Activated naive CD8-positive, alpha-beta T cell treated with anti-CD3 and anti-CD28 coated beads, Interleukin-2, amount 10 ng/mL, durations not matched to agents 7 days and 5 days (primary cell): ENCODE measurements around the gene PROX1. TPM values are rescaled to one million over a fixed set of nuclear protein-coding genes. Genes with fewer than 3 reads are reported as not detected.
A peak's percentile ranks its signal among the peaks of the same experiment; 100 is the strongest.

ENCODE experiments used
- ATAC-seq: fragments of 150-1000 bp; cut with Tn5 transposase; one replicate; pipeline ENCODE4 v1.10.0; 2021; ENCODE audit warnings: low read depth, moderate library complexity
- POLR2A ChIA-PET: fragments of 350-600 bp; sonication (Branson Sonifier 250); formaldehyde crosslinking; loops from one replicate; lab custom pipeline; 2021; ENCODE audit warnings: antibody characterized with exemption; lab: Charles Lee
- DNase-seq: peaks from one replicate; pipeline ENCODE4 v3.0.0; 2021
- H3K27ac Mint-ChIP-seq: one replicate; pipeline ENCODE4 v1.8.0; 2022; ENCODE audit warnings: mild to moderate bottlenecking, mixed read lengths
- H3K27me3 Mint-ChIP-seq: one replicate; pipeline ENCODE4 v1.8.0; 2022; ENCODE audit warnings: mild to moderate bottlenecking, moderate library complexity, mixed read lengths
- H3K36me3 Mint-ChIP-seq: one replicate; pipeline ENCODE4 v1.8.0; 2021; ENCODE audit warnings: mild to moderate bottlenecking, mixed read lengths
- H3K4me1 Mint-ChIP-seq: one replicate; pipeline ENCODE4 v1.8.0; 2021; ENCODE audit warnings: mixed read lengths
- H3K4me3 Mint-ChIP-seq: one replicate; pipeline ENCODE4 v1.8.0; 2022; ENCODE audit warnings: mild to moderate bottlenecking, moderate library complexity, mixed read lengths
- H3K9me3 Mint-ChIP-seq: one replicate; pipeline ENCODE4 v1.8.0; 2021; ENCODE audit warnings: mixed read lengths
- total RNA-seq, 2 experiments: library from RNA; stranded (reverse); gene quantifications; one replicate each; pipeline ENCODE4 v1.2.3, GENCODE V29; 2021

PROX1 gene, protein sequence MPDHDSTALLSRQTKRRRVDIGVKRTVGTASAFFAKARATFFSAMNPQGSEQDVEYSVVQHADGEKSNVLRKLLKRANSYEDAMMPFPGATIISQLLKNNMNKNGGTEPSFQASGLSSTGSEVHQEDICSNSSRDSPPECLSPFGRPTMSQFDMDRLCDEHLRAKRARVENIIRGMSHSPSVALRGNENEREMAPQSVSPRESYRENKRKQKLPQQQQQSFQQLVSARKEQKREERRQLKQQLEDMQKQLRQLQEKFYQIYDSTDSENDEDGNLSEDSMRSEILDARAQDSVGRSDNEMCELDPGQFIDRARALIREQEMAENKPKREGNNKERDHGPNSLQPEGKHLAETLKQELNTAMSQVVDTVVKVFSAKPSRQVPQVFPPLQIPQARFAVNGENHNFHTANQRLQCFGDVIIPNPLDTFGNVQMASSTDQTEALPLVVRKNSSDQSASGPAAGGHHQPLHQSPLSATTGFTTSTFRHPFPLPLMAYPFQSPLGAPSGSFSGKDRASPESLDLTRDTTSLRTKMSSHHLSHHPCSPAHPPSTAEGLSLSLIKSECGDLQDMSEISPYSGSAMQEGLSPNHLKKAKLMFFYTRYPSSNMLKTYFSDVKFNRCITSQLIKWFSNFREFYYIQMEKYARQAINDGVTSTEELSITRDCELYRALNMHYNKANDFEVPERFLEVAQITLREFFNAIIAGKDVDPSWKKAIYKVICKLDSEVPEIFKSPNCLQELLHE
- not detected for total RNA-seq

DNA sequence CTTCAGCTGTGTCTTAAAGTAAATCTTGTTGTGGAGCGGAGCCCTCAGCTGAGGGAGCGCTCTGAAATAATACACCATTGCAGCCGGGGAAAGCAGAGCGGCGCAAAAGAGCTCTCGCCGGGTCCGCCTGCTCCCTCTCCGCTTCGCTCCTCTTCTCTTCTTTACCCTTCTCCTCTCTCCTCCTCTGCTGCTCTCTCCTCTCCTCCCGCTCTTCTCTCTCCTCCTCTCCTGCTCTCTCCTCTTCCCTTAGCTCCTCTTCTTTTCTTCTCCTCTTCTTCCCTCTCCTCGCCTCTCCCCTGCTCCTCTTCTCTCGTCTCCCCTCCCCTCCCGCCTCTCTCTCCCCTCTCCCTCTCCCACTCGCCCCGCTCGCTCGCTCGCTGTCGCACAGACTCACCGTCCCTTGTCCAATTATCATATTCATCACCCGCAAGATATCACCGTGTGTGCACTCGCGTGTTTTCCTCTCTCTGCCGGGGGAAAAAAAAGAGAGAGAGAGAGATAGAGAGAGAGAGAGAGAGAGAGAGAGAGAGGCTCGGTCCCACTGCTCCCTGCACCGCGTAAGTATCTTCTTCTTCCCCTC is at the start of gene PROX1:
Gene PROX1 (plus strand): TSS at position 47 of the 580 bp plus-strand sequence. CDS start 8,563 bp downstream, outside the sequence.
- peak within 1 kb of the TSS; percentile 91 for H3K4me3 Mint-ChIP-seq
- H3K36me3 Mint-ChIP-seq: peaks cover 3% of the 10 kb centered on the region
- H3K9me3 Mint-ChIP-seq: no peaks in the 10 kb centered on the region
- peaks cover 92% of the 10 kb centered on the region for H3K27me3 Mint-ChIP-seq
- POLR2A ChIA-PET: no interaction called here
- peaks cover 25% of the 10 kb centered on the region for H3K4me1 Mint-ChIP-seq
- ATAC-seq: peak; percentile 83
- peak; percentile 46 for DNase-seq
- peak within 1 kb of the TSS; percentile 79 for H3K27ac Mint-ChIP-seq

DNA sequence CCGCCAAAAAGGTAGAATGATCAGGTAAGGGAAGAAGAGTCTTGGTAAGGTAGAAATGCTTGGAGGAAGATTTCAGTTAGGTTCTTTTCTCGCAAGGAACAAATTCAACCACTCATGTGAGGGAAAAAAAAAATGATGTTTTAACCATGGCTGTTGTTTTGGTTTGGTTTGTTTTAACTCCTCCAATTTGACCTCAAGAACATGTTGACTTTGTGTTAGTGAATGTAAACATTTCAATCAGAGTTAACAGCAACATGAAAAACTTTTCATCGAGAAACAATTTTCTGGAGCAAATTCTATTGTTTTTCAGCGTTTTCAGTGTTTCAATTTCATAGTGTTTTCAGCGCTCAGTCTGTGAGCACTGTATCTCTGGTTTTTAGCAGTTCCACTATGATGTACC is 49.0 kb upstream of the PROX1 start:
- Mint-ChIP-seq H3K36me3 (no peaks in the 10 kb centered on the region), H3K4me1 (no peaks in the 10 kb centered on the region)
- POLR2A ChIA-PET: no interaction called here

DNA sequence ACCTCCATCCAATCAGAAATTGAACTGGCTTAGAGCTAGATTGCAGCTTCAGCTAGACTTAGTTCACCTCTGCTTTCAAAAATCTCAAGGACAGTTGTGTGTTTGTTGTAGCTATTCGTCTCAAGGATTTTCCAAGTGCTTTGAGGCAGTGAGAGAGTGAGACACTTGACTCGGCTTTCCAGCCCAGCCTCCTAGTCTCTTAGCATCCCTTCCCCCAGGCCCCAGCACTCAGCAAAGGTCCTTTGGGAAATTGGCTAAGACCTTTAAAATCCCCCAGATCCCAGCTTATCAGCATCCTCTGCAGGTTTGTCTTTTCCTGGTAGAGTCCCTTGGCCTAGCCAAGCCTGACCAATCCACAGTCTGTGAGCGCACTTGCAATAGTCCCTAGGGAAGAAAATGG is 47.9 kb upstream of the PROX1 start:
- POLR2A ChIA-PET: no interaction called here
- no peak for ATAC-seq
- Mint-ChIP-seq H3K4me1 (no peaks in the 10 kb centered on the region), H3K9me3 (peaks cover 2% of the 10 kb centered on the region), H3K27ac (no peak overlapping the region), H3K36me3 (no peaks in the 10 kb centered on the region), H3K27me3 (peaks cover 2% of the 10 kb centered on the region), H3K4me3 (no peak overlapping the region)
- no peak for DNase-seq

More for the DNA sequence above, 49.0 kb upstream of the PROX1 start:
- ATAC-seq (no peak), DNase-seq (no peak)
- H3K9me3 Mint-ChIP-seq: peaks cover 2% of the 10 kb centered on the region
- H3K27me3 Mint-ChIP-seq: peaks cover 2% of the 10 kb centered on the region
- H3K4me3 Mint-ChIP-seq: no peak overlapping the region
- no peak overlapping the region for H3K27ac Mint-ChIP-seq

DNA sequence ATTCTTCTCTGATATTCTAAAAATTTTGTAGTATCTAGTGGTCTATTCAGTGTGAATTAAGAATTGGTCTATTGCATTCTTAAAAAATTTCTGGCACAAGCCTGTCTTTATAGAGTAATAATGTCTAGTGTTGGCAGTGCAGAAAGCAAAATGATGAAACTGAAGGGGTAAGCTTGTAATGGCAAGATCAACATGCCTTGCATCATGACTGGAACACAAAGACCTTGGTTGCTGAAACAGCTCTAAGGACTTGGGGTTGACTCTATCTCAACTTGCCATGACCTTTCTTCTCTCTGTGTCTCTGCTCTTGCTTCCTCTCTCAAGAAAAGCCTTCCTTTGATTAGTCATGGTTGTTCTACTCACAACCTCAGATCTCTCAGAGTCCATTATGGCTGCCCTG is 46.8 kb upstream of the PROX1 start:
- DNase-seq (no peak), ATAC-seq (no peak)
- Mint-ChIP-seq H3K4me1 (no peaks in the 10 kb centered on the region), H3K27me3 (peaks cover 4% of the 10 kb centered on the region), H3K9me3 (peaks cover 2% of the 10 kb centered on the region), H3K4me3 (no peak overlapping the region), H3K36me3 (no peaks in the 10 kb centered on the region), H3K27ac (no peak overlapping the region)
- POLR2A ChIA-PET: no interaction called here

DNA sequence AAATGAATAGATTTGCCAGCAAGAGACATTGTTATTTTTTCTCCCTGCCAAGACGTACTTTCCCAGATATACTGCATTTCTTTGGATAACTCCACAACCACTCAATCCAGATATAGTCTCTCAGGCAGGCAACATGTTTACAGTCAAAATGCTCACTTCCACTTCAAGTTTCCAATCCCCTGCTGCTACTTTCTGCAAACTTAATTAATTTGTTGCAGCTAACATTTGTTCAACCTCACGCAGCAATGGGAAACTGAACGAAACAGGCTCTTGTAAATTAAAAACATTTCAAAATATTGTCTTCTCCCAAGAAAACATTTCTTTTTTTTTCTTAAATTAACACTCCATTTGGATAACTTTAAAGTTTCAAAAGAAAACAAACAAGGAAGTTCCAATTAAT is 45.7 kb upstream of the PROX1 start:
- Mint-ChIP-seq H3K27me3 (peaks cover 4% of the 10 kb centered on the region), H3K27ac (no peak overlapping the region), H3K36me3 (no peaks in the 10 kb centered on the region), H3K9me3 (peaks cover 2% of the 10 kb centered on the region), H3K4me1 (no peaks in the 10 kb centered on the region), H3K4me3 (no peak overlapping the region)
- DNase-seq (no peak), ATAC-seq (no peak)
- POLR2A ChIA-PET: no interaction called here

DNA sequence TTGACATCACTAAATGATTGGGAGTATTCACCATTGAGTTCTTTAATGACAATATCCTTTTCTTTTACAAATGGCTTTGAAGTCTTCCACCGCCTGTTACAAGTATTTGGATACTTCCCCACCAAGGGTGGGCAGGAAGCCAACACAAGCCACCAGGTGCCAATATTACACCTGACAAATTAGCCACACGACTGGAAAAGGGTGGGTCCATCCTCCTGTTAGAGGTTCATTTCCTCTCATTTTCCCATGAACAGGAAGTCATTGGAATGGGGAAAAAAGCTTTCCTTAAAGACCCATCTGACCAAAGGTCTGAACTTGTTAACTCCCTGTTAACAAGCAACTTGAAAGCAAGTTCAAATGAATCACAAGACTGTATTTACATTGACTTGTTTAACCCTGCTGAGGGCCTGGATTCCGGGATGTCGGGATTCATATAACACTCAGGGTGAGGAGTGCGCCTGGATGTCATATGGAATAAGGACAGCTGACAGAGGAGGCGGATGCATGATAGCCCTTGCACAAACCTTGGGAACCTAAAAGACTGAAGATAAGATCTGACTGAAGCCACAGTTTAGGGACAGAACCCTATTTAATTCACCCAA is 40.5 kb upstream of the PROX1 start:
- DNase-seq (no peak), ATAC-seq (no peak)
- POLR2A ChIA-PET: no interaction called here
- no peaks in the 10 kb centered on the region for H3K4me1 Mint-ChIP-seq
- H3K27ac Mint-ChIP-seq: no peak overlapping the region
- H3K9me3 Mint-ChIP-seq: no peaks in the 10 kb centered on the region
- H3K4me3 Mint-ChIP-seq: no peak overlapping the region
- no peaks in the 10 kb centered on the region for H3K36me3 Mint-ChIP-seq
- peaks cover 3% of the 10 kb centered on the region for H3K27me3 Mint-ChIP-seq

DNA sequence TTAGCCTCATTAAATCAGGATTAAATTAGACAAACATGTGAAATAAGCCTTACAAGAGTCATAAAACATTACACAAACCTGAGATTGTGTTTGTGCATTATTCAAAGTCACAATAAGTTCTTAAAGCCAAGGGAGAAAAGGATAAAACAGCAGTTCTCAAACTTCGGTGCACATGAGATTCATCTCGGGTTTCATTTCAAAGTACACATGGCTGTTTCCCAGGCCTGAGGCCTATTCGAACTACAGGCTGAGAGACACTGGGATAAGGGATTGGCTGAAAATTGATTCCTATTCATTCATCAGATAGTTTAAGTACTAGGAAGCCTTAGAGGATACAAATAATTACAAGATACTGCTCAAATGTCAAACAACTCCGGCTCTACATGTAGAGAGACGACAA is 35.9 kb upstream of the PROX1 start:
- no peak overlapping the region for H3K27ac Mint-ChIP-seq
- POLR2A ChIA-PET: no interaction called here
- no peak for ATAC-seq
- H3K9me3 Mint-ChIP-seq: no peaks in the 10 kb centered on the region
- H3K27me3 Mint-ChIP-seq: peaks cover 3% of the 10 kb centered on the region
- no peak overlapping the region for H3K4me3 Mint-ChIP-seq
- H3K36me3 Mint-ChIP-seq: no peaks in the 10 kb centered on the region
- no peaks in the 10 kb centered on the region for H3K4me1 Mint-ChIP-seq
- no peak for DNase-seq

DNA sequence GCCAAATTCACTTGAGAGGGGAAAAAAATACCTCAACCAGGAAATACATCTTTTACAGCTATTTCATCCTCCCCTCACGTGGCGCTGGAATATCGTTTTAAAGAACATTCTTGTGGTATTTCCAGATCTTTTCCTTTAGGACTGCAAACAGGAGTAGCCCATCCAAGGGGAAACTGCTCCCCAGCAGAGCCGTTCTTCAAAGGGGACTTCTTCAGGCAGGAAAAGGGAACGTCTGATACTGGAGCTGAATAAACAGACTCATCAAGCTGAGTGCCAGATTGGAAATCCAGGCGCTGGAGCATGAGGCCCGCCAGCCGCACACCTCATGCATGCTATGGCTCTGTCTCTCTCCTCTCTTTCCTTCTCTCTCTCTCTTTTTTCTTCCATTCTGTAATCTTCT is 34.0 kb upstream of the PROX1 start:
- Mint-ChIP-seq H3K4me1 (no peaks in the 10 kb centered on the region), H3K4me3 (no peak overlapping the region), H3K27me3 (peaks cover 2% of the 10 kb centered on the region), H3K27ac (no peak overlapping the region), H3K36me3 (no peaks in the 10 kb centered on the region), H3K9me3 (no peaks in the 10 kb centered on the region)
- ATAC-seq: no peak
- DNase-seq: no peak
- POLR2A ChIA-PET: no interaction called here

DNA sequence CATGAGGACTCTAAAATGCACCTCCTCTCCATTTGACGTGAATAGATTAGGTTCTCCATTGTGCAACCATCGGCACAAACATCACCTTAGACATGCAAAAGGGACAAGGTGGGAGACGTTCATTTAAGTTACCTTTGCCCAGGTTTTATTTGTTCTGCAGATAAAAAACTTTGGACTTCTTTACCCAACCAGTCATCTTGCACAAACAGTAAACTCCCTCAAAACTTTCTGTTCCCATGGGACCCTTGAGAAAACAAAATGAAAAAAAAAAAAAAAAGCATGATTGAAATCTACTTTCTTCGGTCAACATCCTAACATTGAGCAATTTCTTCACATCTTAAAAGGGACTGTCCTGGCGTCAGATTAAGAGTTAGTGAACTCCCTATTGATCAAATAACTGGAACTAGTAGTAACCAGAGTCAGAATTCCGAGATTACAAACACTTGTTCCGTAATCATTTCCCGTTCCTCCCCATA is 31.4 kb upstream of the PROX1 start:
- H3K27me3 Mint-ChIP-seq: peaks cover 2% of the 10 kb centered on the region
- POLR2A ChIA-PET: no interaction called here
- no peak for ATAC-seq
- no peaks in the 10 kb centered on the region for H3K4me1 Mint-ChIP-seq
- DNase-seq: no peak
- H3K9me3 Mint-ChIP-seq: no peaks in the 10 kb centered on the region
- no peak overlapping the region for H3K27ac Mint-ChIP-seq
- no peaks in the 10 kb centered on the region for H3K36me3 Mint-ChIP-seq
- H3K4me3 Mint-ChIP-seq: no peak overlapping the region

DNA sequence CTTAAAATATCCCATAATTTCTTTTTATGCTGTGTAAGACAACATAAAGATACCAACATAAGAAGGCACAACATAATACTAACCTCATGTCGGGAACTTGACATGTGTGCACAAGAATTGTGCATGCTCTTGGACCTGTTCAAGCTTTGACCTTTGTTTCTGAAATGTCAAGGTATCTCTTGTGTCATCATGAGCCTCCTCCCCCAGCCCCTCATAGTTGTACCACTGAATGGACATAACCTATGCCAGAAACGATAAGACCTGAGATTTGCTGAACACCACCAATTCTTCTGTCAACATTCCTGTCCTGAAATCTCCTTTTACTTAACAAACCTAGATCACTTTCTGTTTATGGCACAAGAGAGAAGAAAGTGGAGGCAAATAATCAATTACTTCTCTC is 29.4 kb upstream of the PROX1 start:
- Mint-ChIP-seq H3K4me3 (no peak overlapping the region), H3K9me3 (no peaks in the 10 kb centered on the region), H3K4me1 (no peaks in the 10 kb centered on the region), H3K36me3 (no peaks in the 10 kb centered on the region), H3K27ac (no peak overlapping the region), H3K27me3 (peaks cover 2% of the 10 kb centered on the region)
- DNase-seq (no peak), ATAC-seq (no peak)
- POLR2A ChIA-PET: no interaction called here

DNA sequence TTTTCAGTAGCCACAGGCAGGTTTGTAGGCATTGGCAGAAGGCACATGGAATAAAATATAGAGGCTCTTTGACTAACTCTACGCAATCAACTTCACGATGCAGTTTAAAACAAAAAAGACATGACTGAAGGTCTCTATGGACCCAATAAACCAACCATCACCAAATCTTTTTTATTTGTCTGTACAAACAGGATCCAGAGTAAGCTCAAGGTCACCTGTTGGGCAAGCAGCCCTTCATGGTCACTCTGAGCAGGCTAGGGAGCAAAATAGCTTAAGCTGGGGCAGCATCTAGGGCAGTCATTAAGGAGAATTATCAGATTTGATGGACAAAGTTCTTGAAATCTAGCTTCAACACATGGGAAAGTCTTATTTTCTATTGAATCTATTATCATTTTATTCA is 26.8 kb upstream of the PROX1 start:
- Mint-ChIP-seq H3K36me3 (no peaks in the 10 kb centered on the region), H3K9me3 (no peaks in the 10 kb centered on the region), H3K4me1 (no peaks in the 10 kb centered on the region), H3K4me3 (no peak overlapping the region), H3K27me3 (no peaks in the 10 kb centered on the region), H3K27ac (no peak overlapping the region)
- ATAC-seq (no peak), DNase-seq (no peak)
- POLR2A ChIA-PET: no interaction called here

DNA sequence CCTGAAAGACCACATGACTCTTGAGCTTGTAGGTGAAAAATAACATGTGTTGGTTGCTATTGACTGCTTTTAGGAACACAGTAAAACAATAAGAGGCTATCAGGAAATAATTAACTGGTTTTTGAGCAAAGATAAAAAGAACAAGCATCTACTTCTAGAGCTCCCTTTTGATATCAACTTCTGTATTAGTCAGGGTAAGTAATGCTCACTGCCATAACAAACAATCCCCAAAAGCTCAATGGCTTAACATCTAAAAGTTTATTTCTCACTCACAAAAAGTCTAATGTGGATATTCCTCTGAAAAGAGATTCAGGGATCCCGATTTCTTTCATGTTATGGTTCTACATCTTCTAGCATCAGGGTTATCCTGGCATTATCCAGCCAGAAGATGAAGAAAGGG is 25.3 kb upstream of the PROX1 start:
- Mint-ChIP-seq H3K9me3 (no peaks in the 10 kb centered on the region), H3K27me3 (no peaks in the 10 kb centered on the region), H3K4me3 (no peak overlapping the region), H3K36me3 (no peaks in the 10 kb centered on the region), H3K27ac (no peak overlapping the region), H3K4me1 (no peaks in the 10 kb centered on the region)
- ATAC-seq (no peak), DNase-seq (no peak)
- POLR2A ChIA-PET: no interaction called here

DNA sequence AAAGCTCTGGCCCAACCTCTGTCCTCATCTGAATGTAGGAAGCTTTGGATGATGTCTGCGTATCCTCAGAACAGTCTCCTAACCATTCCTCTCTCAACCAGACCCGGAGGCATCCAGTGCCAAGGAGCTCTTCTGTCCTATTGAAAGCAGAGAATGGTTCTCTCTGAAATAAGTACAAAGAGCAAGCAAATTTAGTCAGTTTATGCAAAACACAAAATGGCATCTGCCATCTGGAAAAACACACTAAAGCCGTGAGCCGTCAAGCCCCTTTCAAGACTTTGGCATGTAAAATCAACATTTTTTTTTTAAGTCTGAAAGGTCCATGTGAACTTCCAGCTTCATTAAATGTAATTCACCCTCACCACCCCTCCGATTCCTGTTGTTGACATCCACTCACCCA is 21.7 kb upstream of the PROX1 start:
- ATAC-seq (no peak), DNase-seq (no peak)
- no peak overlapping the region for H3K4me3 Mint-ChIP-seq
- POLR2A ChIA-PET: no interaction called here
- H3K27ac Mint-ChIP-seq: no peak overlapping the region
- no peaks in the 10 kb centered on the region for H3K9me3 Mint-ChIP-seq
- no peaks in the 10 kb centered on the region for H3K4me1 Mint-ChIP-seq
- H3K27me3 Mint-ChIP-seq: peaks cover 3% of the 10 kb centered on the region
- no peaks in the 10 kb centered on the region for H3K36me3 Mint-ChIP-seq
